ENCODE data around the gene PIM1.

The PIM1 gene

DNA sequence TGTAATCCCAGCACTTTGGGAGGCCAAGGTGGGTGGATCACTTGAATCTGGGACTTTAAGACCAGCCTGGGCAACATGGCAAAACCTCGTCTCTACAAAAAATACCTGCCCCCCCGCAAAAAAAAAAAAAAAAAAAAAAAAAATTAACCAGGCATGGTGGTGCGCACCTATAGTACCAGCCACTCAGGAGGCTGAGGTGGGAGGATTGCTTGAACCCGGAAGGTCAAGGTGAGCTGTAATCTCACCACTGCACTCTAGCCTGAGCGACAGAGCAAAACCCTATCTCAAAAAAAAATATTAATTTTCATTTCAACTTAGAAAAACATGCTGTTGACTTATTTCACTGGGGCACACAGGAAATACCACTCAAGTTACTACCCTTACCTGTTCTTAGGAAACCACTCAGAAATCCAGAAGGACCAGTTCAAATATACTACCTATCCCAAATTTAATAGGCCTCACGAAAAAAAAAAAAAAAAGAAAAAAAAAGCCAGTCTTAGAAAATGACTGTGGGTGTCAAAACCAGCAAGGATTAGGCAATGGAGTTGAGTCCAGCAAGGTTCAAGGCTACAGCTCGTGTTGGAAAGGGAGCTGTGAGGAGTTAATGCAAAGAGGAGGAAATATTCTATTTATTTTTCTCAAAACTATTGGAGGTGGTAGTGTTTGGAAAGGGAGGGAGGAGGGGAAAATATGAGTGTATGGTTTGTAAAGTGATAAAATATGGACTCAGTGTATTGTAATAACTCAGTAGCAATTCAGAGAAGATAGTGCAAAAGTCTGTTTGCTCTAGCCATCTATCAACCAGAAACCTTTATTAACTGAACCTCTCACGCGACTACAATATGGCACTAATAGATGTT, 33.9 kb upstream of the PIM1 start:
- no peak overlapping the region for H3K4me3 ChIP-seq (ENCODE audit: low read length, poor library complexity, severe bottlenecking)
- no peak for TF ChIP-seq EZH2phosphoT487 (IDR thresholded peaks at IDR 0.05; ENCODE audit: borderline replicate concordance)
- TF ChIP-seq, protein P1, sequence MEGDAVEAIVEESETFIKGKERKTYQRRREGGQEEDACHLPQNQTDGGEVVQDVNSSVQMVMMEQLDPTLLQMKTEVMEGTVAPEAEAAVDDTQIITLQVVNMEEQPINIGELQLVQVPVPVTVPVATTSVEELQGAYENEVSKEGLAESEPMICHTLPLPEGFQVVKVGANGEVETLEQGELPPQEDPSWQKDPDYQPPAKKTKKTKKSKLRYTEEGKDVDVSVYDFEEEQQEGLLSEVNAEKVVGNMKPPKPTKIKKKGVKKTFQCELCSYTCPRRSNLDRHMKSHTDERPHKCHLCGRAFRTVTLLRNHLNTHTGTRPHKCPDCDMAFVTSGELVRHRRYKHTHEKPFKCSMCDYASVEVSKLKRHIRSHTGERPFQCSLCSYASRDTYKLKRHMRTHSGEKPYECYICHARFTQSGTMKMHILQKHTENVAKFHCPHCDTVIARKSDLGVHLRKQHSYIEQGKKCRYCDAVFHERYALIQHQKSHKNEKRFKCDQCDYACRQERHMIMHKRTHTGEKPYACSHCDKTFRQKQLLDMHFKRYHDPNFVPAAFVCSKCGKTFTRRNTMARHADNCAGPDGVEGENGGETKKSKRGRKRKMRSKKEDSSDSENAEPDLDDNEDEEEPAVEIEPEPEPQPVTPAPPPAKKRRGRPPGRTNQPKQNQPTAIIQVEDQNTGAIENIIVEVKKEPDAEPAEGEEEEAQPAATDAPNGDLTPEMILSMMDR (conservative IDR thresholded peaks at IDR 0.05; ENCODE audit: low read length), result no peak
- H3K27me3 ChIP-seq (ENCODE audit: insufficient read depth, low read length, poor library complexity, severe bottlenecking), result no peaks in the 10 kb centered on the region
- no peak overlapping the region for H3K9ac ChIP-seq (ENCODE audit: low read depth, low read length, poor library complexity, severe bottlenecking)
- H3F3A ChIP-seq (ENCODE audit: low read depth), result no peaks in the 10 kb centered on the region
- no peaks in the 10 kb centered on the region for H3K9me2 ChIP-seq (replicated peaks; ENCODE audit: low read depth, low read length)
- no peak overlapping the region for H2AFZ ChIP-seq (ENCODE audit: low read length)
- H3K4me2 ChIP-seq (ENCODE audit: low read depth, low read length, poor library complexity, severe bottlenecking), result no peak overlapping the region
- H3K36me3 ChIP-seq (ENCODE audit: insufficient read depth, low read length), result no peaks in the 10 kb centered on the region
- no peaks in the 10 kb centered on the region for H3K4me1 ChIP-seq (ENCODE audit: insufficient read depth, low read length, poor library complexity, severe bottlenecking)
- no peaks in the 10 kb centered on the region for H3K9me3 ChIP-seq (ENCODE audit: insufficient read depth, low read depth, low read length)
- no peaks in the 10 kb centered on the region for H3K79me2 ChIP-seq (ENCODE audit: insufficient read depth, low read length)
- no peaks in the 10 kb centered on the region for H4K20me1 ChIP-seq (ENCODE audit: insufficient read depth, low read length, poor library complexity, severe bottlenecking)

DNA sequence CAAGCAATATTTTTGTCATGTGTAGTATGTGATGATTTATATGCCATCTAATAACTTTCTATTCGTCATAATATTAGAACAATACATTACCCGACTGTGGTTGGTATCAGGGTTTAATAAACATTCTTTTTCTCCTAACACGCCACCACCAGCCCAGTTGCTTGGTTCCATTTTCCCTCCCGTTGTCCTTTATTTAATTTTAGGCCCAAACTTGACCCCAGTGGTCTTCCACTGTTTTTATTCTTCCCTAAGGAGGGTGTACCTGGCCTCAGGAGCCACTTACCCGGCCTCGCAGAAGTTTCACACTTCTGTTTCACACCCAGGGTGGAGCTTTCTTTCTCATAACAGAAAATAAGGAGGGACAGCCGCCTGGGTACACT, 33.1 kb upstream of the PIM1 start:
- Histone ChIP-seq H2AFZ (ENCODE audit: low read length) (no peak overlapping the region), H4K20me1 (ENCODE audit: insufficient read depth, low read length, poor library complexity, severe bottlenecking) (no peaks in the 10 kb centered on the region), H3F3A (ENCODE audit: low read depth) (no peaks in the 10 kb centered on the region), H3K4me1 (ENCODE audit: insufficient read depth, low read length, poor library complexity, severe bottlenecking) (no peaks in the 10 kb centered on the region), H3K27me3 (ENCODE audit: insufficient read depth, low read length, poor library complexity, severe bottlenecking) (no peaks in the 10 kb centered on the region), H3K4me3 (ENCODE audit: low read length, poor library complexity, severe bottlenecking) (no peak overlapping the region), H3K36me3 (ENCODE audit: insufficient read depth, low read length) (no peaks in the 10 kb centered on the region), H3K9me3 (ENCODE audit: insufficient read depth, low read depth, low read length) (no peaks in the 10 kb centered on the region), H3K9ac (ENCODE audit: low read depth, low read length, poor library complexity, severe bottlenecking) (no peak overlapping the region), H3K4me2 (ENCODE audit: low read depth, low read length, poor library complexity, severe bottlenecking) (no peak overlapping the region), H3K9me2 (replicated peaks; ENCODE audit: low read depth, low read length) (no peaks in the 10 kb centered on the region), H3K79me2 (ENCODE audit: insufficient read depth, low read length) (no peaks in the 10 kb centered on the region)
- TF ChIP-seq EZH2phosphoT487 (IDR thresholded peaks at IDR 0.05; ENCODE audit: borderline replicate concordance), result no peak
- TF ChIP-seq, protein P1 (conservative IDR thresholded peaks at IDR 0.05; ENCODE audit: low read length), result no peak

DNA sequence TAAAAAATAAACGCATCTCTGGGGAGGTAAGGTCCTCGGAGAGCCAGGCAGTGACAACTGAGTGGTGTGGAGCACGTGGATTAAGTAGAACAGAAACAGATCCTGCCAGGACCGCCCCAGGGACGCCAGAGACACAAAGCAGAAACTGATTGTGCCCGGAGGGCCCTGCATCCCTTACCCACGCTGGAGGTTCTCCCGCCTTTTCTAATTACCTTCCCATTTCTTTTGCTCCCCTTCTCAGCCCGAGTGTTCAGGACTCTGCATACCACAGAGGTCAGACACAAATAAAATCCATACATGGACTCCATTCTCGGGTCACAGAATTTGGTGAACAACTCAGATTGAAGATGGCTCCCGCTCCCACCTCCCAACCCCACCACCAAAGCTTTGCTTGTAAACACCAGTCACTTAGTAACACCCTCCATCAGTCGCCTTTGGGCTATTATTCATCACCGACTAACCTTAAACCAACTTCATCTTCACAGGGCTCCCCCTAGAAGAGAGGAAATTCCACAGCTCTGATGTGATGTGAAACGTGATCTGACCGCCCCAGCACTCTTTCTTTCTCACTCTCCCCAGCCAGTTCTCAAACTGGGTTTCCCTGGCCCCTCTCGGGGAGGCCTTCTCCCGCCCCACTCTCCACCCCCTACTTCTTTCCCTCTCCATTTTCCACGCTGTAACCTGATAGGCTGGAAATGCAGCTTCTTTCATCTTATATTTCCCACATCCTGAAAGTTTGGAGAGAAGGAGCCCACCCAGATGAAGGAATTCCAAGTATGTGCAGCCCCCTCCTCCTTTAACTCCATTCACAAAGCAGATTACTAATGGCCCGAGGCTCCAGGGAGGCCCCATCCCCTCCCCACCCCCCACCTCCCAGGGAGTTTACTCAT, 32.5 kb upstream of the PIM1 start:
- Histone ChIP-seq H2AFZ (ENCODE audit: low read length) (no peak overlapping the region), H3K79me2 (ENCODE audit: insufficient read depth, low read length) (no peaks in the 10 kb centered on the region), H3K4me1 (ENCODE audit: insufficient read depth, low read length, poor library complexity, severe bottlenecking) (no peaks in the 10 kb centered on the region), H3K9me2 (replicated peaks; ENCODE audit: low read depth, low read length) (no peaks in the 10 kb centered on the region), H3F3A (ENCODE audit: low read depth) (no peaks in the 10 kb centered on the region), H3K9ac (ENCODE audit: low read depth, low read length, poor library complexity, severe bottlenecking) (no peak overlapping the region), H4K20me1 (ENCODE audit: insufficient read depth, low read length, poor library complexity, severe bottlenecking) (no peaks in the 10 kb centered on the region), H3K9me3 (ENCODE audit: insufficient read depth, low read depth, low read length) (no peaks in the 10 kb centered on the region), H3K4me2 (ENCODE audit: low read depth, low read length, poor library complexity, severe bottlenecking) (no peak overlapping the region), H3K4me3 (ENCODE audit: low read length, poor library complexity, severe bottlenecking) (no peak overlapping the region), H3K27me3 (ENCODE audit: insufficient read depth, low read length, poor library complexity, severe bottlenecking) (no peaks in the 10 kb centered on the region), H3K36me3 (ENCODE audit: insufficient read depth, low read length) (no peaks in the 10 kb centered on the region)
- TF ChIP-seq, protein P1 (conservative IDR thresholded peaks at IDR 0.05; ENCODE audit: low read length), result no peak
- no peak for TF ChIP-seq EZH2phosphoT487 (IDR thresholded peaks at IDR 0.05; ENCODE audit: borderline replicate concordance)

All from Loucy (cell line).